Measurements from ENCODE around the gene CAPN10. TPM values are rescaled to one million over a fixed set of nuclear protein-coding genes. Genes with fewer than 3 reads are reported as not detected.

CAPN10 gene
- total RNA-seq, 1 experiment from 2014 or later, result 47.4 TPM

DNA sequence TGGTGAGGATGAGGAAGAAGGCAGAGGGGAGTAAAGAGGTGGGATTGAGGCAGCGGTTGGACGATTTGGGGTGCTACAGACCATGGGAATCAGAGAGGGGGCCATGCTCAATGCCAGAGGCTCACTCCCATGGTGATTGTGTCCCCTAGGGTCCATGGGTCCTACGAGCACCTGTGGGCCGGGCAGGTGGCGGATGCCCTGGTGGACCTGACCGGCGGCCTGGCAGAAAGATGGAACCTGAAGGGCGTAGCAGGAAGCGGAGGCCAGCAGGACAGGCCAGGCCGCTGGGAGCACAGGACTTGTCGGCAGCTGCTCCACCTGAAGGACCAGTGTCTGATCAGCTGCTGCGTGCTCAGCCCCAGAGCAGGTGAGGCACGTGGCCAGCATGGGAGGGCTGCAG lies 5.2 kb downstream of the CAPN10 start:
- Histone ChIP-seq H3K9ac (ENCODE audit: extremely low read depth, insufficient read length, low read length) (no peak overlapping the region), H4K91ac (ENCODE audit: insufficient read length, low read depth, low read length) (no peak overlapping the region), H3K23ac (ENCODE audit: insufficient read length, low read depth, low read length) (no peak overlapping the region), H2BK5ac (ENCODE audit: insufficient read length, low read length) (no peak overlapping the region), H2BK12ac (ENCODE audit: insufficient read length, low read depth, low read length) (no peak overlapping the region), H3T11ph (ENCODE audit: low read length) (no peak overlapping the region), H3K9me3 (ENCODE audit: control insufficient read depth, low read depth, low read length) (no peaks in the 10 kb centered on the region), H3K4ac (ENCODE audit: low read depth, low read length) (no peak overlapping the region), H4K8ac (replicated peaks; ENCODE audit: insufficient read length, low read depth, low read length) (no peak overlapping the region), H2BK120ac (ENCODE audit: low read depth, low read length, poor library complexity, severe bottlenecking) (no peak overlapping the region), H3K27me3 (ENCODE audit: insufficient read depth, low read length) (no peaks in the 10 kb centered on the region), H4K5ac (ENCODE audit: insufficient read length, low read depth, low read length) (no peak overlapping the region), H3K56ac (ENCODE audit: insufficient read length, low read depth, low read length) (no peak overlapping the region), H3K79me2 (ENCODE audit: insufficient read depth, low read length) (peaks cover 11% of the 10 kb centered on the region; the same call in 1 of the 2 replicates), H3K14ac (ENCODE audit: insufficient read depth, low read length) (no peak overlapping the region), H3K4me1 (ENCODE audit: insufficient read depth, low read length) (peaks cover 7% of the 10 kb centered on the region; the same call in 1 of the 2 replicates), H4K20me1 (ENCODE audit: control insufficient read depth, insufficient read depth, insufficient read length) (no peaks in the 10 kb centered on the region), H3K18ac (ENCODE audit: insufficient read length, low read depth, low read length) (no peak overlapping the region), H3K79me1 (ENCODE audit: insufficient read depth, low read depth, low read length, poor library complexity, severe bottlenecking) (peaks cover 5% of the 10 kb centered on the region), H2AFZ (ENCODE audit: low read length) (no peak overlapping the region), H2BK15ac (ENCODE audit: low read depth, low read length) (no peak overlapping the region), H3K23me2 (ENCODE audit: insufficient read length, low read depth, low read length, poor library complexity, severe bottlenecking) (peaks cover 8% of the 10 kb centered on the region), H2BK20ac (ENCODE audit: low read depth, low read length, poor library complexity, severe bottlenecking) (no peak overlapping the region), H3K4me2 (ENCODE audit: insufficient read depth, insufficient read length, low read length) (no peak overlapping the region), H2AK5ac (ENCODE audit: insufficient read length, low read length) (no peak overlapping the region), H3K27ac (ENCODE audit: insufficient read length, low read depth, low read length) (no peak overlapping the region)
- H3K36me3 Mint-ChIP-seq (ENCODE audit: insufficient read depth in 1 of 3, low read depth in 3 of 3), result peaks cover 12 to 30% (median 16%) of the 10 kb centered on the region in 3 experiments
- WGBS (ENCODE audit: extremely low coverage, insufficient read length, low lambda C conversion rate), result no CpG with 5 or more reads among the region's 13 CpGs
- no peak overlapping the region for H3K4me3 Mint-ChIP-seq
- H3K4me1 Mint-ChIP-seq, result peaks cover 11 to 13% of the 10 kb centered on the region in 2 experiments
- no peak for TF ChIP-seq CTCF (conservative IDR thresholded peaks at IDR 0.05)
- no peak for DNase-seq
- no peaks in the 10 kb centered on the region; the same call in 1 of the 2 replicates for H3K27me3 Mint-ChIP-seq (ENCODE audit: low read depth)
- H3K9me3 Mint-ChIP-seq, result no peaks in the 10 kb centered on the region
- no peak overlapping the region for H3K27ac Mint-ChIP-seq
